Osteocyte (in vitro differentiated cells): ENCODE results near the gene EML1. TPM values are rescaled to one million over a fixed set of nuclear protein-coding genes. Genes with fewer than 3 reads are reported as not detected.

Experiments
- DNase-seq: peaks from one replicate; pipeline ENCODE4 v3.0.0; 2021; ENCODE audit warnings: mixed read lengths; ENCODE audit not compliant: unreplicated experiment; ENCODE audit errors: extremely low spot score
- H3K27ac Mint-ChIP-seq: one replicate; pipeline ENCODE4 v1.8.0; 2021; ENCODE audit warnings: mild to moderate bottlenecking, mixed read lengths; ENCODE audit not compliant: unreplicated experiment
- H3K27me3 Mint-ChIP-seq: one replicate; pipeline ENCODE4 v1.8.0; 2021; ENCODE audit warnings: mixed read lengths; ENCODE audit not compliant: unreplicated experiment
- H3K36me3 Mint-ChIP-seq: one replicate; pipeline ENCODE4 v1.8.0; 2021; ENCODE audit warnings: mixed read lengths; ENCODE audit not compliant: unreplicated experiment
- H3K4me1 Mint-ChIP-seq: one replicate; pipeline ENCODE4 v1.8.0; 2021; ENCODE audit warnings: mixed read lengths; ENCODE audit not compliant: unreplicated experiment
- H3K4me3 Mint-ChIP-seq: one replicate; pipeline ENCODE4 v1.8.0; 2021; ENCODE audit warnings: mild to moderate bottlenecking, moderate library complexity, mixed read lengths; ENCODE audit not compliant: unreplicated experiment
- H3K9me3 Mint-ChIP-seq: one replicate; pipeline ENCODE4 v1.8.0; 2021; ENCODE audit warnings: mixed read lengths; ENCODE audit not compliant: unreplicated experiment
- total RNA-seq: library from RNA; stranded (reverse); gene quantifications from 2 replicates; pipeline ENCODE4 v1.2.1, GENCODE V29; 2021
- TF ChIP-seq, protein P1 (sequence below): fragments of 200-600 bp; sonication (generic); IDR thresholded peaks from 2 replicates; pipeline ENCODE4 v1.5.0; 2021; ENCODE audit warnings: antibody characterized with exemption, mild to moderate bottlenecking, moderate library complexity

The EML1 gene
- total RNA-seq, 1 donor from 2014 or later, result 34.8 TPM

DNA sequence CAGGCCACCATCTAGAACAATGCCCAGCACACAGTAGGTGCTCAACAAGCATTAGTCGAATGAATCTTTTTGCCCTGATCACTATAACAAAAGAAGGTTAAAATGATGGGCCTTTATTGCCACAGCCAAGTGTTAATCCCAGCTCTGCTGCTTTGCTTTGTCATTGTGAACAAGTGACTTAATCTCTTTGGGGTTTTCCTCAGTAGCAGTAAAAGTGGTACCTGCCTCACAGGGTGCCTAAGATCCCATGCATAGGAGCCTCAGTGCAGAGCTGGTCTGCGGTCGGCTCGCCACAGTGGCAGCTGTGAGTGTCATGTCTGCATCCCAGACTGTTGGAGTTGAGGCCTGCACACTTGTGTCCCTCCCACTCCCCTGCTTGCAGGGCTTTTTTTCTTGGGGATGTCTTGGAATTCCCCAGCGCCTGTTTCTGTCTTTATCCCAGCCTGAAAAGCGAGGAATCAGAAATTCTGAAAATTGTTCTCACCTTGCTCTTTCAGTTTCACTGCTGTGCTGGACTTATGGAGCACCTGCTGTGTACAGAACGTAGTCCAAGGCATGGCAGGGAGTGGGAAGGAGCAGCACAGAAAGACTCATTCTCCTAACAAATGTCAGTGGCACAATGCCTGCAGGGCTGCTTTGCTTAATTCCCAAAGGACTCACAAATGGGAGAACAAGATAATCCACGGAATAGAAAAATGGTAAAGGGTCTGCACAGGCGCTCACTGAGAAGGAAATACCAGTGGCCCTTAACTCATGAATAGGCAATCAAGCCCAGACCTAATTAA is 90.8 kb downstream of the EML1 start:
- no peaks in the 10 kb centered on the region for H3K27me3 Mint-ChIP-seq

DNA sequence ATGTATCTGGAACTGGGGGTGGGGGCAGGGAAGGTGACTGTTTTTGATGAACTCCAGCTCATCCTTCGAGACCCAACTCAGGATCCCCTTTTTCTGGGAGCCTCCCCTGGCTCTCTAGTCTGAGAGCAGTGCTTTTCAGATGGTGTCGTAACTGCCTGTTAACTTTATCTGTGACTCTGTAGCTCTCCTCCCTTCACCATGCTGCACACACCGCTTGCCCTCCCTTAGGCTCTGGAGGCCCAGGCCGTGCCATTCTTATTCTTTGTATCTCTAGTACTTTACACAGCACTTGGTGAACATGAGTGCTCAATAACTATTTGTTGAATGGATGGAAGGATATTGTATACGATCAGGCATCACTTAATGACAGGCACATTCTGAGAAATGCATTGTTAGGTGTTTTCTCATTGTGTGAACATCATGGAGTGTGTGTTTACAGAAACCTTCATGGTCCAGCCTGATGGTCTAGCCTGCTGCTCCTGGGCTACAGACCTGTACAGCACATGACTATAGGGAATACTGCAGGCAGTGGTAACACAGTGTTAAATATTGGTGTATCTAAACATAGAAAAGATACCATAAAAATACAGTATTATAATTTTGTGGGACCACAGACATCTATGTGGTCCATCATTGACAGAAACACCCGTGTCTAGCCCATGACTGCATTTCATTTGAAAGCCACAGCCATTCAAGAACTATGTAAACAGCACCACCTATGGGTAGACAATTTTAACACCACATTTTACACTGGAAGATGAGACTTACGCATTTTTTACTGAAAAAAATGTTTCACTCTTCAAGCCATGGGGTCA is 91.8 kb downstream of the EML1 start:
- Mint-ChIP-seq H3K27me3 (no peaks in the 10 kb centered on the region), H3K27ac (no peak overlapping the region), H3K36me3 (no peaks in the 10 kb centered on the region), H3K4me3 (no peak overlapping the region), H3K9me3 (no peaks in the 10 kb centered on the region), H3K4me1 (peaks cover 10% of the 10 kb centered on the region)
- TF ChIP-seq, protein P1, sequence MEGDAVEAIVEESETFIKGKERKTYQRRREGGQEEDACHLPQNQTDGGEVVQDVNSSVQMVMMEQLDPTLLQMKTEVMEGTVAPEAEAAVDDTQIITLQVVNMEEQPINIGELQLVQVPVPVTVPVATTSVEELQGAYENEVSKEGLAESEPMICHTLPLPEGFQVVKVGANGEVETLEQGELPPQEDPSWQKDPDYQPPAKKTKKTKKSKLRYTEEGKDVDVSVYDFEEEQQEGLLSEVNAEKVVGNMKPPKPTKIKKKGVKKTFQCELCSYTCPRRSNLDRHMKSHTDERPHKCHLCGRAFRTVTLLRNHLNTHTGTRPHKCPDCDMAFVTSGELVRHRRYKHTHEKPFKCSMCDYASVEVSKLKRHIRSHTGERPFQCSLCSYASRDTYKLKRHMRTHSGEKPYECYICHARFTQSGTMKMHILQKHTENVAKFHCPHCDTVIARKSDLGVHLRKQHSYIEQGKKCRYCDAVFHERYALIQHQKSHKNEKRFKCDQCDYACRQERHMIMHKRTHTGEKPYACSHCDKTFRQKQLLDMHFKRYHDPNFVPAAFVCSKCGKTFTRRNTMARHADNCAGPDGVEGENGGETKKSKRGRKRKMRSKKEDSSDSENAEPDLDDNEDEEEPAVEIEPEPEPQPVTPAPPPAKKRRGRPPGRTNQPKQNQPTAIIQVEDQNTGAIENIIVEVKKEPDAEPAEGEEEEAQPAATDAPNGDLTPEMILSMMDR, result peak; percentile 82
- DNase-seq, result no peak

More for the DNA sequence above, 90.8 kb downstream of the EML1 start:
- no peaks in the 10 kb centered on the region for H3K36me3 Mint-ChIP-seq
- TF ChIP-seq, protein P1, result no peak
- no peak overlapping the region for H3K4me3 Mint-ChIP-seq
- no peak for DNase-seq
- H3K27ac Mint-ChIP-seq, result no peak overlapping the region
- H3K9me3 Mint-ChIP-seq, result no peaks in the 10 kb centered on the region
- peaks cover 20% of the 10 kb centered on the region for H3K4me1 Mint-ChIP-seq

DNA sequence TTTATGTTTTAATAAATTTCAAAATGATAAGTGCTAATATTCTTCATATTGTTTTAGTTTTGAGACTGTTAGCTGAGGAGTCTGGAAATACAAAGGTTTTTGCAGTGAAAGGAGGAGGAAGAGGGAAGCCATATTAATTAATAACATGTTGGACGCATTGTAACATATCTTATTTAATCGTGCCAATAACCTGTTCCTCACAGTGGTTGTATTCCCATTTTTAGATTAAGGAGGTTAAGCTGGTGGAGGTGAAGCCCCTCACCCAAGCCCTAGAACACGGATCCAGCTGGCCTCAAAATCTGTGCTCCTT is 92.4 kb downstream of the EML1 start:
- TF ChIP-seq, protein P1, result no peak
- Mint-ChIP-seq H3K27ac (no peak overlapping the region), H3K27me3 (no peaks in the 10 kb centered on the region), H3K4me1 (peaks cover 4% of the 10 kb centered on the region), H3K9me3 (no peaks in the 10 kb centered on the region), H3K4me3 (no peak overlapping the region), H3K36me3 (no peaks in the 10 kb centered on the region)
- no peak for DNase-seq

DNA sequence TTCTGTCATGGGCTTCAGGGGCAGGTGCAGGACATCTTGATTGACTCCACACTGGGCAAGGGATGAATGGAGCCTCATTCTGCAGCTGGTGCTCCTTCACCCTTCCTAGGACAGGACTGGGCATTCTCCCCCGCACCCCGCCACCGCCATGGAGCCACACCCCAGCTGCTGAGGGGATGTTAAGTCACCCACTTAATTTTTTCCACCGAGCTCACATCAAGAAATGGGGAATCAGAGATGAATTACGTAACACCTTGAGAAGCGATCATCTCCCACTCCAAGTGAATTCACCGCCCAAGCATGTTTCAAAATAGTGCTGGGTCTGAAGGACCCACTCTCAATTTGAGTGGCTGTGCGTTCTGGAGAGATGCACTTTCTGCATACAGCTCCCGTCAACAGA is 94.2 kb downstream of the EML1 start:
- no peak for DNase-seq
- no peaks in the 10 kb centered on the region for H3K27me3 Mint-ChIP-seq
- H3K27ac Mint-ChIP-seq, result no peak overlapping the region
- TF ChIP-seq, protein P1, result no peak
- H3K36me3 Mint-ChIP-seq, result no peaks in the 10 kb centered on the region
- H3K9me3 Mint-ChIP-seq, result no peaks in the 10 kb centered on the region
- no peaks in the 10 kb centered on the region for H3K4me1 Mint-ChIP-seq
- H3K4me3 Mint-ChIP-seq, result no peak overlapping the region

DNA sequence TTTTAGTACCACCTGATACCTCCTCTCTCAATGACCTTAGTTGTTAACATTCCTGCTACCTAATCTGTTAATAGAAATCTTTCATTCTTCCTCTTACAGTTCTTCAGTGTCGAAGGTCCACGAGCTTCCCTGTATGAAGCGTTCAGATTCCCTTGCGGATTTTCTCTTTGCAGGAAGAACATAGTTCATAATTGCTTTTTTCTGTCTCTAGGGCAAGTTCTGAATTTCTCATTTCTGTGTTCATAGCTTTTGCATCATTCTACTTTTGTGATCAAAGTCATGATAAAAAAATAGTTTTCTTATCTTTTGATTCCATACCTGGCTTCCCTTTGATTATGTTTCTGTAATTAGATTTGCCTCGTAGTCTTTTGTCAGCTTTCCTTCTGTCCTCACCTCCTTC is 94.9 kb downstream of the EML1 start:
- no peaks in the 10 kb centered on the region for H3K27me3 Mint-ChIP-seq
- TF ChIP-seq, protein P1, result no peak
- H3K4me3 Mint-ChIP-seq, result no peak overlapping the region
- no peaks in the 10 kb centered on the region for H3K4me1 Mint-ChIP-seq
- H3K27ac Mint-ChIP-seq, result no peak overlapping the region
- no peaks in the 10 kb centered on the region for H3K36me3 Mint-ChIP-seq
- no peak for DNase-seq
- H3K9me3 Mint-ChIP-seq, result no peaks in the 10 kb centered on the region
